CMK (cell line): ENCODE results near the gene TEP1.

Source experiments
- DNase-seq: peaks from one replicate; pipeline ENCODE4 v3.0.0-alpha.2; 2010; ENCODE audit warnings: low read depth

TEP1 gene

GRCh38 chr14:20429801-20430669 is 16.7 kb upstream of the TEP1 start:
- DNase-seq: no peak

- DNase-seq: no peak
Observed at GRCh38 chr14:20428802-20429201, 15.5 kb upstream of the TEP1 start.

- DNase-seq: no peak
Observed at GRCh38 chr14:20428010-20428365, 14.7 kb upstream of the TEP1 start.

- no peak for DNase-seq
Observed at GRCh38 chr14:20427231-20428009, 14.1 kb upstream of the TEP1 start.

- no peak for DNase-seq
Observed at GRCh38 chr14:20424851-20425250, 11.6 kb upstream of the TEP1 start.

- DNase-seq: no peak
Observed at GRCh38 chr14:20422886-20423285, 9.6 kb upstream of the TEP1 start.

- DNase-seq: no peak
Observed at GRCh38 chr14:20421267-20421666, 8.0 kb upstream of the TEP1 start.

GRCh38 chr14:20419419-20419818 is 6.1 kb upstream of the TEP1 start:
- no peak for DNase-seq

GRCh38 chr14:20418501-20418909 is 5.2 kb upstream of the TEP1 start:
- no peak for DNase-seq

- DNase-seq: no peak
Observed at GRCh38 chr14:20417250-20418186, 4.2 kb upstream of the TEP1 start.

GRCh38 chr14:20416223-20416622 is 2.9 kb upstream of the TEP1 start:
- DNase-seq: no peak

- no peak for DNase-seq
Observed at GRCh38 chr14:20415782-20416206, 2.5 kb upstream of the TEP1 start.

- DNase-seq: no peak
Observed at GRCh38 chr14:20413744-20414082, 412 bp upstream of the TEP1 start.

- no peak for DNase-seq
Observed at GRCh38 chr14:20412411-20412810, 890 bp downstream of the TEP1 start.

GRCh38 chr14:20409226-20409625 is 4.1 kb downstream of the TEP1 start:
- no peak for DNase-seq

GRCh38 chr14:20403521-20403920 is 9.8 kb downstream of the TEP1 start:
- DNase-seq: no peak

GRCh38 chr14:20400965-20401593 is 12.2 kb downstream of the TEP1 start:
- DNase-seq: no peak

GRCh38 chr14:20400589-20400964 is 12.7 kb downstream of the TEP1 start:
- no peak for DNase-seq

GRCh38 chr14:20397511-20397910 is 15.8 kb downstream of the TEP1 start:
- DNase-seq: no peak

- DNase-seq: no peak
Observed at GRCh38 chr14:20391505-20391904, 21.8 kb downstream of the TEP1 start.

- no peak for DNase-seq
Observed at GRCh38 chr14:20388159-20388558, 25.1 kb downstream of the TEP1 start.

GRCh38 chr14:20387576-20387975 is 25.7 kb downstream of the TEP1 start:
- DNase-seq: peak; percentile 17
